ENCODE results near the gene SFXN5. TPM values are rescaled to one million over a fixed set of nuclear protein-coding genes. Genes with fewer than 3 reads are reported as not detected.
A peak's percentile ranks its signal among the peaks of the same experiment; 100 is the strongest.
"Not testable (repeated sequence)": the region's sequence is repeated elsewhere in the genome, so short reads cannot be mapped to it uniquely, and the experiment has no call there.

Gene SFXN5
- total RNA-seq, 1 donor from 2014 or later: 27.5 TPM

DNA sequence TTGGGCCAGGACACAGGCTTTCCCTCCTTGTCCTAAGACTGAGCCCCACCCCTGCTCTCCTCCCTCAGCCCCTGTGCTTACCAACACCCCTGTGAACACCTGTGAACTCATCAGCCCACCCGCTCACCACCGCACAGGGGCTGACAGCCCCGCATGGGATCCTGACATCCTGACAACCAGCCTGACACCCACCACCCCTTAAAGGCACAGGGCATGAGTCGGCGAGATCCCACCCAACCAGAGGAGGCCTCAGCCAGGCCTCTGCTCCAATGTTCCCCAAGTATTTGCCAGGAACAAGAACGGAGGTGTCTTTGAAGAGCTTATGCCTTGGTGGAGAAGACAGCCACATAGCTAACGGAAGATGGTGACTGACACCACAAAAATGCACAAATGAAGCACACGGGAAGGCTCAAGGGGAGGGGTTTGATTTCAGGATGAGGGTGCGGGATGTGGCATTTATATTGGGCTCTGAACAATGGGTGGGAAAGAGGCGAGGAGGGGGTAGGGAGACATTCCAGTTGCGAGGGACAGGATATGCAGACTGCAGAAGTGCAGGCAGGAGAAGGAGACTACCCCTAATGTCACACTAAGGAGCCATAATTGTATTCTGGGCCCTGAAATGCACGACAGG, 30.2 kb upstream of the SFXN5 start:
- DNase-seq: no peak

DNA sequence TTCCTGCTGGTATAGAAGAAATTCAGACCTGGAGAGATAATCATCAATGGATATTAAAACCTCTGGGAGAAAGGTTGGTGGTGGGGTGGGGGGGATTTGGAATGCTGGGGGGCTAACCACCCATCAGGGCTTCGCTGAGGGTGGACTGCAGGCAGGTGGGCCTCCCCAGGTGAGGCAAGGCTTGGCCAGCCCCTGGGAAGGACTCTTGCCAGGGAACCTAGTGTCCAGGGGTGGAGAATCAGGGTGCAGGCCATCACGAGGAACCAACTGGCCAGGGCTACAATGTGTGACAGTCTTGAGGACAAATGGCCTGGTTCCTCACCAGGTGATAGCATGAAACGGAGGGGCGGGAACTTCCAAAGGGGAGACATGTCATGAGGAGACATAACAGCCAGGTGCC, 29.4 kb upstream of the SFXN5 start:
- DNase-seq: no peak

DNA sequence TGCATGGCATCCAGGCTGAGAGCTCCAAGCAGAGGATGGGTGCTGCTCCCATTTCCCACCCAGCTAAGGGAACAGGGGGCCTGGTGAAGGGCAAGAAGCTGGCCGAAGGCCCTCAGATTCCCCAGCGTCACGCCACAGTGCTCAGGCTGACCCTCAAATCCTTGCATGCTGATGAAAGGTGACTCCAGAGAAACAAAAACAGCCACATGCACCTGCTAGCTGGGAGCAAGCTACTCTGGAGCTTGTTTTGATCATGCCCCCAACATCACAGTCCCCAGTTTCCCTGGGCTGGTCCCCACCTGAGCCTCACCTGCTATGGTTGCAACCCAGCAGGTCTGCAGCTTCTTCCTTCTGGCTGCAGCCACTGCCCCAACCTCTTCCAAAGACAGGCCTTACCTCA, 28.0 kb upstream of the SFXN5 start:
- DNase-seq: no peak

DNA sequence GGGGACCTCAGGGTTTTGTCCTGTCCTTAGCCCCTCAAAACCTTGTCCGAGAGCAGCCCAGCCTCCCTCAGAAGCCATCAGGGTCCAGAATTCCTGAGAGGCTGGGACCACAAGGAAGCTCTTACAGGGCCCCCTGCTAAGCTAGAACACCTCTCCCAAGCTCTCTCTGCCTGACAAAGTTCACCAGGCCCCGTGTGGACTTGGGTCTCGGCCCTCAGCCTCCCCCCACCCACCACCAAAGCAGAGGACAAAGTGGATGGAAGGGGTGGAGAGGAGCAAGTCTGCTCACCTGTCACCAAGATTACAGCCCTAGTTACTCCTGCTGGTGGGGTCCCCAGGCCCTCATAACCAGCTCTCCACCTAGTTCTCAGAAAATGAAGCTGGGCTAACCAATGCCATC, 24.4 kb upstream of the SFXN5 start:
- DNase-seq: no peak

DNA sequence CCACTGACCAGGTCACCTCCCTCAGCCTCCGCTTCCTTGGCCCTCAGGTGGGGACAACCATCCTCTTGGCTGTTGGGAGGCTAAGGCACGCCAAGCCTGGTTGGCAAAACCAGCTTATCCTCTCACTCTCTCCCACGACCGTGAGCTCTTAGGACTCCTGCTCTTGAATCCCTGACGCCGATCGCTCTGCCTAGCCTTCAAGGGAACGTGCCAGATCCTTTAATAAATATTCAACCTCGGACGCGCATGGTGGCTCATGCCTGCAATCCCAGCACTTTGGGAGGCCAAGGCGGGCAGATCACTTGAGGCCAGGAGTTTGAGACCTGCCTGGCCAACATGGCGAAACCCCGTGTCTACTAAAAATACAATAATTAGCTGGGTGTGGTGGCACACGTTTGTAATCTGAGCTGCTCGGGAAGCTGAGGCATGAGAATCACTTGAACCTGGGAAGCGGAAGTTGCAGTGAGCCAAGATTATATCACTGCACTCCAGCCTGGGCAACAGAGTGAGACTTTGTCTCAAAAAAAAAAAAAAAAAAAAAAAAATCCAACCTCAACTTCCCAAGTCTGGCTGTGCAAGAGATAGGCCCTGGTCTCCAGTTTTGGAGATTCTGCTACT, 22.2 kb upstream of the SFXN5 start:
- DNase-seq: not testable (repeated sequence)

DNA sequence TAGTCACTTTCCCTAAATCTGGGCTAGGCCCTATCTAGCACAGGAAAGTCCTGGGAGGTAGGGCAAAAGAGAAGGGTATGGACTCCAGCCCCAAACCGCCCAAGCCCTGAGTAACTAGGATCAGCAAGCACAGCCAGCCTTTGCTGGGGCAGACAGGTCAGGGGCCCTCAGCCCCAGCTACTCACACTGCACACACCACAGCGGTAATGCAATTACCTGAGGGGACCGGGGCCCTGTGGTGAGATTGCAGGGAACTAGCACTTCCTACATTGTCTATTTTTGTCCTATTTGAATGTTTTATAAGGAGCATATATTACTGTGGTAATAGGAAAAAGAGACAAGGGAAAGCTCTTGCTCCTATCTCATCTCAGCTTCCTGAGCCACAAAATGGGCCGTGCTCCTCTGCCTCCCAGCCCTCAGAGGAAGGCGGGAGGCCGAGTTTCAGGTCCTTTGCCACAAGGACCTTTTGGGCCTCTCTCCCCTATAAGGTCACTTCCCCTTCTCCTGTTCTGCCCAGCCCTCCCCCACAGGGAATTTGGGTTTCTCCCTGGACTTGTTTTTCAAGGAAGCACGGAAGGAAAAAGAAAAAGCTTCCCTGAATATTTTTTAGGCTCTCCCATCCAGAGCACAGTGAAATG, 20.8 kb upstream of the SFXN5 start:
- DNase-seq: no peak

DNA sequence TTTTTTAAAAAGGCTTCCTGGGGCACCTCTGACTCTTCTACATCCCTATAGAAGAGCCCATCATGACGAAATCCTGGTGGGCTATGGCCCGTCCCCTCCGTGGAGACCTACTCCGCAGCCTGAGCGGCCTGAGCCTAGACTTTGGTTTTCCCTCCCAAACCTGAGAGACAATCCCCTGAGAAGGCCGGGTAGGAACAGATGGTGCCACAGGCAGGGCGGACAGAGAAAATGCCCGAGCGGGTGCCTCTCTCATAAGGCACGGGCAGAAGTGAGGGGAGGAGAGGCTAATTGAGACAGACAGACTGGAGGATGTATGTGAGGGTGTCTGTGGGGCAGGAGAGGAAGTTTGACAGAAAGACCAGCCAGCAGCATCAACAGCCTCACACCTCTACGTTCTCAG, 20.2 kb upstream of the SFXN5 start:
- no peak for DNase-seq

DNA sequence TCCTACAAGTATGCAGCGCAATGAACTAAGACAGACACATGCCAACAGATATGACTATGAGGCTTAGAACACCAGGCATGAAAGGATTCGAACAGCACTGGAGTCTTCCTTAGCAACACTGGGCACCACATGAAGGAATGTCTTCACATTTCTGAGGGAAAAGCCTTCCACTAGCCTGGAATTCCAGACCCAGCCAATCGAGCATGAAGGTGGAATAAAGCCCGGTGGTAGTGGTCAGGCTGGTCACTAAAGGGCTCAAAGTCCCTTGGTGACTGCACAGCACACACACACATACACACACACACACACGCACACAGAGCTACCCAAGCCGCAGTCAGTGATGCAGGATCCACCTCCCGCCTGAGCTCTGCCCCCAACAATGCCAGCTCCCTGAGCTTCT, 19.7 kb upstream of the SFXN5 start:
- DNase-seq: no peak

DNA sequence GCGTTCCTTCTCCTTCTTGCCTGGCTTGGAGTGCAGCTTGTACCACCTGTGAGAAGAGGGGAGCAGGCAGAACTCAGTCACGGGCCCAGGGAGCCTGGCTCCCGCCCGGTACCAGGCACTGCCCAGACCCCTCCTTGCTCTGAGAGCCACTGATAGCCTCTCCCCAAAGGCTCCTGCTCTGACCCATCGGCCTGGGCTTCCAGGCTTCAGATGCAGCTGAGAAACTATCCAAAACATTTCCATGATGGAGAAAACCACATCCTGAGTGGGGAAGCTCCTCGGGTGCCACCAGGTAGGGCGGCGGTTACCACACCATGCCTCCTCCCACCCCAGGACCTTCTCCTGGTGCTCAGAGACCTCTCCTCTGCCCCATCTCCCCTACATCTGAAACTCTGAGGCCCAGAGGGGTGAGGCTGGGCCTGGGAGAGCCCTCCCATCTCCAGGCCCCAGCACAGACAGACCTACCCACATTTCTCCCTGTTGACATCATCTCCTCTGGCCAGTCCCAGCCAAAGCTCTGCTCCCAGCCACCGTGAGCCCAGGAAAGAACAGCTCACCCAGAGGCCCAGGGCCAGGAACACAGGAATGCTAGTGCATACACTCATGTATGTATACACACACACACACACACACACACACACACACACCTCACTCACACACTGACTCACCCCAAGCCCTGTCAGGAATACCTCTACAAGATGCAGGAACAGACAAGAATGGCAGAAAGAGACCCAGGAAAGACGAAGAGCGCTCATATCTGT, 17.9 kb upstream of the SFXN5 start:
- DNase-seq: no peak

DNA sequence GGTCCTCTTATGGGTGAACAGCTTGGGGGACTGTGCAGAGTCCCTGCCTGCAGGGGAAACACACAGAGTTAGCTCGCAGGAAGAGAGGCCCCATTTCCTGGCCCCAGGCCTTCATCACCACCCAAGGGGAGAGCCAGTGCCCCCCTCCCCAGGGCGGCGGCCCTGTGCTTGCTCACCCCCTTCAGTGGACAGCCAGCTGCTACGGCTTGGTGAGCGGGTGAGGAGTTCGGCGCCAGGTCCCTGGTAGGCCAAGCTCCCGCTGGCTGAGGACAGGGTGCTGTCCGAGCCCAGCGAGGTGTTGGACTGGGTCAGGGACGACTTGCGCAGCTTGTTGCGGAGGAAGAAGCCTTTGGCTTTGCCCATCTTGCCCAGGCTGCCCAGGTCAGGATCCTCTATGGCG, 17.2 kb upstream of the SFXN5 start:
- no peak for DNase-seq

DNA sequence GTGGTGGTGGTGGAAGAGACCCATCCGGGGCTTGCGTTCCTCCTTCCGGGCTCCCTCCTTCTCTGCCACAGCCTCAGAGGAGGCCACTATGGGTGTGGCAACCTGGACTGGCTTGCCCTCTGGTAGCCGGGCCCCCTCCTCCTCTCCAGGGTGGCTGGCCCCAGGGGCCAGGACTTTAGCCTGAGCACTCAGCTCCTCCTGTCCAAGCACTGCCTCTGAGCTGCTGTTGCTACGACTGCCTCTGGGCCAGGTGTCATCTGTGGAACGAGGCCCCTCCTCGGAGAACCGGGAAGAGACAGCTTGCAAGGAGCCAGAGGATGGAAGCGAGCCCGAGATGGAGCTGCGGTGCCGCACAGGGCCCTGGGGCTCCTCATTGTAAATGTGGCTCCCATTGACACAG, 16.7 kb upstream of the SFXN5 start:
- DNase-seq: no peak

DNA sequence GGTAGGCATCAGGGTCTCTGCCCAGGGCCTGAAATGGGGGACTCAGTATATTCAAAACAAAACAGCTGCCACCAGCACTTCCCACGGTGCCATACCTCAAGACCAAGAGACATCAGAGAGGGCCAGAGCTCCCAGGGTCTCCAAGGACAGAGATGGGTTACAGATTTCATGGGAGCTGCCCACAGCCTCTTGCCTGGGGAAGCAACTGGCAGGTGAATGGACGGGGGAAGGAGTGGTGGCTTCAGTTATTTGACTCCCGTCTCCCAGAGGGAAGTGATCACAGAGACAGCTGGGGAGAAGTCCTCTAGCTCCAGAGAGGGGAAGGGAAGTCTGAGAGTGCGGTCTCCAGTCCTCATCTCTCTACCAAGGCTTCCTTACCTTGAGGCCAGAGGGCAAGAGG, 15.8 kb upstream of the SFXN5 start:
- DNase-seq: no peak

DNA sequence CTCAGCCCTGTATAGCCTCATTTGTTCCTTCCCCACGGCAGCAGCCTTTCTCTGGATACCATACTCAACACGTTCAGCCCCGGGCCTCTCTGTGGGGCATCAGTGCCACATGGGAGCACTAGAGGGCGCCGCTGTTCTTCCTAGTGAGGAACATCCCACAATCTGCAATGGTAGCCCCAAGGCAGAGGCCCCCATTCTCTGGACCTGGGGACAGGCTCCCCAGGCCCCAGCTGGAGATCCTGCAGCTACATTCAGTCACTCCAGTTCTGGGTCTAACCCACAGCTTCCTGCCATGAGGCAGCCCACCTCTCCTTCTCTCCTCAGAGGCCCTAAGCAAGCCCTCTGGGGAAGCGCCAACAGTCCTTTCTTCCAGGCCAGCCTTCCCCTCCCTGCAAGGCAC, 14.2 kb upstream of the SFXN5 start:
- DNase-seq: peak; percentile 78

DNA sequence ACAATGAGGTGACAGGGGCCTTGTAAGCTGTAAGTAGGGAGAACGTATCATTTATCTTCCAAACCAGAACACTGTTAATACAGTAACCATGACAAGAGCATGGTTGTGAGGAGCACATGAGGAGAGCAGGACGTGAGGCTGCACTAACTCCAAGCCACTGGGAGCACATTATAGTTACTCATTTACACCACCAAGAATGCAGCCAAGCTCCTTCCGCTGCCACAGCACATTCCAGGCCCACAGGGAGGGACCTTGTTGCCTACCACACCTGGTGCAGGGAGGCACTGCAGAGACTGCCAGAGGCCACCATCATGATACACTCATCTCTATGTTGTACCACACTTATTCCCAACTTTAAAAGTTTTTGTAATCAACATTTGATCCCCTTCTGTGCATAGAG, 13.5 kb upstream of the SFXN5 start:
- no peak for DNase-seq

DNA sequence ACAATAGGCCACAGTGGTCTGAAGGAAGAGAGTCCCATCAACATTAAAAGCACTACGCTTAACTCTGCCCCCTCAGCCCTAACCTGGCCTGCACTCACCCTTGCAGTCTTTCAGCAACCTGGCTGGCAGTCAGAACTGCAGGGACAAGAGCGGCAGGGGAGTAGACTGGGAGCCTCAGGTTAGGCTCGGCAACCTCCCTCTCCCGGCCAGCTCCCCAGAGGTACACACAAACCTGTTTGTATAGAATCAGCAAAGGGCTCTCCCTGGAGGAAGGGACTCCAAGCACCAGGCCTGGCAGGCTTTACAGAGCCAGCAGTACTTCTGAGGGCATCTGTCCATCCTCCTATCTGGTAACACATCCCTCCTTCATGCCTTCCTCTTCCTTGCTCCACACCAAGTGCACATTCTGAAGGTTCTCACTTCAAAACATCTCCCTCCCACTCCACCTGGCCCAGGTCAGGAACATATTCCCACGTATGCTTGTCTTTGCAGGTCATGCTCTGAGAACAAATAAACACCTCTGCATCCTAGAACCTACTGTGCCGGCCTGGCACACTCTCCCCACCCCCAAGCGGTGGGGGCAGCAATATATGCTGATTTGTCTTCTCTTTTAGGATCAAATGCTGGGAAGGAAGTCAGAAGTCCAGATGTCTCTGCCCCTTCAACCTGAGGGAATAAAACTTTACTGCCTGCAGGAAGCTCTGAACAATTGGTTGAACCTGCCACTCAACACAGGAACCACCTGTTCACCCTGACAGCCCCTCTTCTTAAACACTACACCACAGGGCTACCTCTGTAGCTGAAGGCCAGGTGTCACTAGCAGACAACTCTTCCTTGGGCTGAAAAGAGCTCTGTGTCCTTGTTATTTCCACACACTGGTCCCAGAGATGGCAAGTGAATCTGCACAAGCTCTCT, 12.6 kb upstream of the SFXN5 start:
- no peak for DNase-seq

DNA sequence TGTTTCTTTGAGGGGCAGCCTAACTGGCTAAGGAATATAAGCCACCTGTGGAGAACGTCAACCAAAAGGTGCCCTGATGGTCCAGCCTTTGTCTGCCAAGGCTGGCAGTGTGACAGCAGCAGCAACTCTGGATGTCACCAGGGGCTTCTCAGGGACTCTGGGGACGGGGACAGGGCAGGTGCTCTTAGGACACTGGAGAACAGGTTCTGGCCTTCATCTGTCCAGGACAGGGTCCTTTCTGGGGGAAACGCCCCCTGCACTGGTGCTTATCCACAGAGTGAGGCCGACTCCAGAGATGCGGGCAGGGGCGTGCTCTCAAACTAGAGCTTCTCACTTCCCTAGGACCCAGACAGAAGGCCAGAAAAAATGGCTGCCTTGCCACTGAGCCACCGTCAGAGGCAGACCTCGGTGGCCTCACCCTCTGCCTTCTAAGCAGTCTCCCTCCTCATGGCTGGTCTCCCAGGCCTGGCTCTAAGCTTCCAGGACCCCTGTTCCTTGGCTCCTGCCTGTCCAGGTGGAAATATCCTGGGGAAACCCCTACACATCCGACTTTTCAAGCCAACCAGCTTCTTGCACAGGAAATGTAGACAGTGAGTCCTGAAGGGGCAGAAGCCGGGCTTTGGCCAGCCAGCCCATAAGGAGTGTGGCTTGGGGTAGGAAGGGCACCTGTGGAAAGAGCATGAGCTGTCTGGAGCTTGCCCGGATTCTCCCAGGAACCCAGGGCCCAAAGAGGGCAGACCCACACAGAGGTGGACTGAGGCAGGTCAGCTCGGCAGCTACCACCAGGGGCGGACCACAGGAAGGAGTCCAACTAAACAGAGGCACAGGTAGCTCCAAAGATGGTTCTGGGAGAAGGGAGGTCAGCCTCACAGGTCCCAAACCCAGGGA, 11.3 kb upstream of the SFXN5 start:
- no peak for DNase-seq

DNA sequence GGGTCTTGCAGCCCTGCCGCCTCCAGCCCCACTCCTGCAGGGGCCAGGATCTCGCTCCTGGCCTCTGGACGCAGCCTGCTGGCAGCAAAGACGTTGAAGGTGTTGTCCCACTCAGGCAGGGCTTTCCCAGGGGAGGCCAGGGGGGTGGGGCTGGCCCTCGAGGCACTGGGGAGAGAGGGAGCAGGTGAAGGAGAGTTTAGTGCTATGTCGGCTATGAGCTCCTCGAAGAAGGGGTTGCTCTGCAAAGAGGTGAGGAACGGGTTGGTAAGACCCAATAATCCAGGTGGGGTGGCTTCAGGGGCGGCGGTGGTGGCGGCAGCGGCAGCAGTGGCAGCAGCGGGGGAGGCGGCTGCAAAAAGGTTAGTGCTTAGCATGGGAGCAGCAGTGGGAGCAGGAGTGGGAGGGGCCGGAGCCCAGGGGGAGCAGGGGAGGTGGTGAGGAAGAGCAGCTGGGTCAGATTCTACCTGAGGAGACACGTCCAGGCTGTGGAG, 9.7 kb upstream of the SFXN5 start:
- no peak for DNase-seq

DNA sequence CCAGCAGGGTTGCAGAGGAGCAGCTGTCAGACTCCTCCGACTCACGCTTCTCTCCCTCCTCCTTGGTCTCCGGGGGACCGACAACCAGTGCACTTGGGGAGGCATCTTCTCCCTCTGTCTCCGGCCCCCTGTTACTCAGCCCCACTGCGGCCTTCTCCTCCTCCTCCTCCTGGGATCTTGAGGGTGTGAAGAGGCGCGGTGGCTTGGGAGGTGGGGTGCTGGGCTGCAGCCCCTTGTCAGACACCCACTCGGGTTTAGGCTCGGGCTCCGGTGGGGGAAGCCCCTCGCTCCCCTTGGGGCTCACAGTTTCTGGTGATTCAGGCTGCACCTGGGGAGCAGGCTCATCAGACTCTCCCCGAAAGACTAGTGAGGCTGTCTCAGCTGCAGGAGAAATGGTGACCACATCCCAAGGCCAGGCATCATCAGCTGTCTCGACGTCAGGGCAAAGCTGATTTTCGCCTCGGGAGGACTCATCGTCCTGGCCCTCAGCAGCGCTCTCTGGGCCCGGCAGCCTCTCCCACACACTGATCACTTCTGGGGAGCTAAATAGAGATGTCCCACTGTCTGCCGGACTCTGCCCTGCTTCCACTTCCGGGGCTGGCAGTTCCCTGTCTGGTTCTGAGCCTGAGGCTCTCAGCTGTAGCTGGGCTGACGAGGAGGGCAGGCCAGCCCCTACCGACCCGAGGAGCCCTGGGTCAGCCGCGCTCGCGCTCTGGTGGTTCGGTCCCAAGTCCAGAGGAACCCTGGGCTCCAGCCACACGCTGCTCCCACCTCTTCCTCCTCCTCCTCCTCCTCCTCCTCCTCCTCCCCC, 9.0 kb upstream of the SFXN5 start:
- no peak for DNase-seq

DNA sequence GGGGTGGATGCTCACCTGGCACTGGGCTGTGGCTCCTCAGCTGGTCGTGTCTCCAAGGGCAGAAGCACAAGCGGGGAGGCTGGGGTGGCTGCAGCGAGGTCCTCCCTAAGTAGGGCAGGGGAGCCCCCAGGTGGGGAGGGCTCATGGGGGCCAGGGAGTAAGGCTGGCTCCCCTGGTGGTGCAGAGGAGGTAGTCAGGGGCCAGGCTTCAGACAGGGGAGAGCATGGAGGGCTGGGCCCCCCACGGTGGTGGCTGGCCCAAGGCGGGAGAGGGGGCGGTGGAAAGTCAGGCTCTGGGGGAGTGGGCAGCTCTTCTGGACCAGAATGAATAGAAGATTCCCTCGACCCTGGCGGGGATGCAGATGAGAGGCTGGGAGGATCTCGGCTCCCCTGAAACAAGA, 8.1 kb upstream of the SFXN5 start:
- no peak for DNase-seq

Measured in occipital lobe (tissue), 2 donors.